Fibroblast of skin of right quadriceps (primary cell): Measurements from ENCODE around the gene CMTM4.
"Not testable (repeated sequence)": the region's sequence is repeated elsewhere in the genome, so short reads cannot be mapped to it uniquely, and the experiment has no call there.

Experiments used
- DNase-seq: peaks from one replicate; pipeline ENCODE4 v3.0.0-alpha.2; 2013

The CMTM4 gene

DNA sequence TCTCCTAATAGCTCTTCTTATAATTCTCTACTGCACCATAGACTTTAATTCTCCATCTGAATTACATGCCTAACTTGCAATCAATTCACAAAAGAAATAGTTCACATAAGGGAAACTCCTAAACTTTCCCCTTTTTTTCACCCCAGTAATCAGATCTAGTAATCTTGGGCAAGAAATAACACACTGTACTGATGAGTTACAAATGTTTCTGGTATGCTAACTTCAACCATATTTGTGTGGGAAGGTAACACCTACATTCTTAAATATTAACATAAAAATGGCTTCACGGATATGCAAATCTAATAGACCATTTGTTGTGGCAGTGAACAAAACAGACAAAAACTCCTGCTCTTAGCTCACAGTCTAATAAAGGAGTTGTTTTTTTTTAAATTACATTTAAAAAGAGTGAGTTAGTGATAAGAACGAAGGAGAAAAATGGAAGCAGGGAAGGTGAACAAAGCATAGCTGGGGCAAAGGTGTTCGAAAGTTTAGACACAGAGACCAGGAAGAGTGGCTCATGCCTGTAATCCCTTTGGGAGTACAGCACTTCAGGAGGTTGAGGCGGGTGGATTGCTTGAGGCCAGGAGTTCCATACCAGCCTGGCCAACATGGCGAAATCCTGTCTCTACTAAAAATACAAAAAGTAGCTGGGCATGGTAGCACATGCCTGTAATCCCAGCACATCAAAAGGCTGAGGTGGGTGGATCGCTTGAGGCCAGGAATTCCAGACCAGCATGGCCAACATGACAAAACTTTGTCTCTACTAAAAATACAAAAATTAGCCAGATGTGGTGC, 57.3 kb downstream of the CMTM4 start:
- peak; percentile 30 for DNase-seq

GRCh38 chr16:66637806-66638205, 58.7 kb downstream of the CMTM4 start:
- no peak for DNase-seq

DNA sequence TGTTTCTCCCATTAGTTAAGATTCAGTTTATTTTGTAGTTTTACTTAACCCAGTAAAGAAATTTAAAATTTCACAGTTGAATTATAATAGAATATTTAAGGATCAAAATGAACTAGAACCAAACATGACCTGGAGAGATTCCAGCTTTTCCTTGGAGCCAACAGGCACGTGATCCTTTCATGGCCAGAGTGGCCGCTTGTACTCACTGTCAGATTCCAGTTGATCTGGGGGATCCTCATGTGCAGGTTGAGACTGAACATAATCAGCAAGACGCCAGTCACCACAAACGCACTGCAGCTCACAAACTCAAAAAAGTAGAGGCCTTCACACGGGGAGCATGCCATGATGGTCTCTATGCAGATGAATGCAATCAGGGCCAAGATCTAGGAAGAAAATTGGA, 60.3 kb downstream of the CMTM4 start:
- DNase-seq: no peak

- DNase-seq: no peak
These were observed 61.1 kb downstream of the CMTM4 start for GRCh38 chr16:66635406-66635805.

GRCh38 chr16:66634527-66635196, 61.9 kb downstream of the CMTM4 start:
- DNase-seq: no peak

GRCh38 chr16:66631558-66631957, 65.0 kb downstream of the CMTM4 start:
- not testable (repeated sequence) for DNase-seq

- not testable (repeated sequence) for DNase-seq
These were observed 65.8 kb downstream of the CMTM4 start for GRCh38 chr16:66630561-66631260.

DNA sequence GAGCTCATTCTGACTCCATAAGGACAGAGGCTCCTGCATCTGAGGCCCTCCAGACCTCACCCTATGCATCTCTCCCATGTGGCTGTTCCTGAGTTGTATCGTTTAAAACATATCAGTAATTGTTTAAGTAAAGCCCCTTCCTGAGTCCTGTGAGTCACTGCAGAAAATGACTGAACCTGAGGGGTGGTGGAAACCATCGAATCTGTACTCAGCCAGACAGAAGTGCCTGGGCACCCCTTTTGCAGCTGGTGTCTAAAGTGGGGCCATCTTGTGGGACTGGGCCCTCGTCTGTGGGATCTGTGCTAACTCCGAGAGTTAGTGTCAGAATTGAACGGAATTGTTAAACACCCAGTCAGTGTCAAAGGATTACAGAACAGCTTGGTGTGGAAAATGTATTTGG, 66.7 kb downstream of the CMTM4 start:
- no peak for DNase-seq

GRCh38 chr16:66627611-66628378, 68.7 kb downstream of the CMTM4 start:
- DNase-seq: not testable (repeated sequence)

DNA sequence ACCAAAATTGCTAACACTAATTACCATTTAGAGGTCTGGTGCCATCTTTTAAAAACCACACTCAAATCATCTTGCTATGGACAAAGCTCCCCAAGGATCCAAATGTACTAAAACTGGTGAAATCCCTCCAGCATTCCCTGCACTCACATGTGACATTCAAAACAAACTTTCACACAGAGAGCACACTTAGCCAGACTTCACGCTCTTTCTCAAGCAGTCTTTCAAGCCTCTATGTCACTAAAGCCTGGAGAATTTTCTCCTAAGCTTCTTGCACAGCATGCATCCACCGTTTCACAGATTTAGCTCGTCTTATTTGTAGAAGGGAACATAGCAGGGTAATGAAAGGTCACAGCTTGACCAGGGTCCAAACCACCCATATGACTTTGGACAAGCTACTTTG, 72.8 kb downstream of the CMTM4 start:
- no peak for DNase-seq

DNA sequence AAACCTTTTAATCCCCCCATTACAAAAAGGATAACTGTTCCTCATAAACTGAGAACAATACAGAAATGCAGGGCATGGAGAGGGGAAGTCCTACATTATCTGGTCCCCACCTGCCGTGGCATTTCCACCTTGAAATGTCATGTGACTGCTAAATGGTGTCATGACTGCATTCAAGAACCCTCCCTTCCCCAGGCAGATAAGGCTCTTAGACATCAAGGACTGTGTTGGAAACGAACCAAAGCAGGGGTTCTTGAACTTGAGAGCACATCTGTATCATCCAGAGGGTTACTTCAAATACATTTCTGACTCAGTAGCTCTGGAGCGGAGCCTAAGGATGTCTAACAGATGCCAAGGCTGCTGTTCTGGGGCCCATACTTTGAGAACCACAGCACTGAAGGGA, 73.7 kb downstream of the CMTM4 start:
- no peak for DNase-seq

DNA sequence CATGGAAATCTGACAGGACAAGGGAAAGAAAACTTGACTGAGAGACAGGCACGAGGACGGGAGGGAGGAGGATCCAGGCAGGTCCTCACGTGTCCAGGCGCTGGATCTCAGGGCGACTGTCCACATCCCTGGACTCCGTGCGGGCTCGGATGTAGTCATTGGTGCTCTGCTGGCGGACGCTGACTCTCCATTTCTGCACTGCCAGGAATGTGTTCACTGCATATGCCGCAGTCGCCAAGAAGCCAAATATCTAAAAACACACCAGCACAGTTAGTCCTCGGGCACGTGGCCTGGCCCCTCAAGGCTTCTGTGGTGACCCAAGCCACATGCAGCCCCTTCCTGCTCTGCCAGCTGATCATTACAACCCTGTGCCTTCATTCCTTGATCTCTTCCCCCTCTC, 74.6 kb downstream of the CMTM4 start:
- no peak for DNase-seq

DNA sequence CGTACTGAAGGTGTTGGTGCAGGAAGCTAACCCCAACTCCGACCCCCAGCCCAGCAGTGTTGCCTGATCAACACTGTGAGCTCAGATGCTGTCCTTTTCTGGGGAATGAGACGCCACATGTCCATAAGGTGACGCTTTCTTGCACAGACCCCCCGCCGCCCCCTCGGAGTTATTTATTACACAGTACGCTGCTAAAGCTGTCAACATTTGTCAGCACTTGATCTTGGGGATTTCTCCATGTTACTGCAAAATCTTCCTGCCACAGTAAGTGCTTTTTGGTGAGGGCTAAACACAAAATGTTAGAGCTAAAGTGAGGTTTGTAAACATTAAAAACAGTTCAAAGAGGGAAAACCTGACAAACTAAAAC, 76.1 kb downstream of the CMTM4 start:
- DNase-seq: peak; percentile 13

- DNase-seq: peak; percentile 92
These were observed 76.8 kb downstream of the CMTM4 start for GRCh38 chr16:66619534-66620428.

- peak; percentile 95 for DNase-seq
These were observed 77.8 kb downstream of the CMTM4 start for GRCh38 chr16:66618588-66619375.

DNA sequence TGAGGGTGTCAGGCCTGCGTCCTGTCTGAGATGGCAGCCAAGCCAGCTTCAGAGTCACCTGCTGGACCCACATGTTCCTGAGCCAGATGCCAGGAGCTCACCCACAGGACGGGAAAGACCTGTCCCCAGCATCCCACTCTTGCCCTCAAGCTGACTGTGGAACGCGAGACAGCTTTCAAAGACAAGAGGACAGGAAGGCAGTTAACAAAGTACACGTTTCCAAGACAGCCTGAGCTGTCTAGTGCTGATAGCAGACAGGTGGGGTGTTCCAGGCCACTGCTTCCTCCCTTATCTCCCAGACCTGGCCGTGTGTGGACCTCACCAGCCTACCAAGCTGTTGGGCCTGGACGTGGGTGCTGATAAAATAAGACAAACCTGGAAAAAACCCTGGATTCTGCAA, 78.8 kb downstream of the CMTM4 start:
- no peak for DNase-seq

DNA sequence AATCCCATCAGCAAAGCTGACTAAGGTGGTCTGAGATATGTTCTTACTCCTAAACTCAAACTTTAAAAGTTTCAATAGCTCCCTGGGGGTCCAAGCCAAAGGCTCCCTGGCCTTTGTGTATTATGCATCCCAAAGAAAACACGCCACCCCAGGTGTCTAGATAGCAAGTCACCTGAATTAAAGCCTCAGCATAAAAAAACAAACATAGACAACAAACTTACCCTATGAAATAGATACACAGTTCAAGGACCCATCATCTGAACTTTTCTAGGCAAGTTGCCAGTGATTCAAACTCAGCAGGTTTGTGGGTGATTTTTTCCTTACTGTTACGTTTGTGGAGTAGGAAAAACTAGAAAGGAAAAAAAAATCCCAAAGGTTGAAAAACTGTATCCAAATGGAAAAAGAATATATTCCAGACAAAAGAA, 79.5 kb downstream of the CMTM4 start:
- no peak for DNase-seq

GRCh38 chr16:66616592-66616991, 80.0 kb downstream of the CMTM4 start:
- no peak for DNase-seq

GRCh38 chr16:66616169-66616568, 80.4 kb downstream of the CMTM4 start:
- no peak for DNase-seq

DNA sequence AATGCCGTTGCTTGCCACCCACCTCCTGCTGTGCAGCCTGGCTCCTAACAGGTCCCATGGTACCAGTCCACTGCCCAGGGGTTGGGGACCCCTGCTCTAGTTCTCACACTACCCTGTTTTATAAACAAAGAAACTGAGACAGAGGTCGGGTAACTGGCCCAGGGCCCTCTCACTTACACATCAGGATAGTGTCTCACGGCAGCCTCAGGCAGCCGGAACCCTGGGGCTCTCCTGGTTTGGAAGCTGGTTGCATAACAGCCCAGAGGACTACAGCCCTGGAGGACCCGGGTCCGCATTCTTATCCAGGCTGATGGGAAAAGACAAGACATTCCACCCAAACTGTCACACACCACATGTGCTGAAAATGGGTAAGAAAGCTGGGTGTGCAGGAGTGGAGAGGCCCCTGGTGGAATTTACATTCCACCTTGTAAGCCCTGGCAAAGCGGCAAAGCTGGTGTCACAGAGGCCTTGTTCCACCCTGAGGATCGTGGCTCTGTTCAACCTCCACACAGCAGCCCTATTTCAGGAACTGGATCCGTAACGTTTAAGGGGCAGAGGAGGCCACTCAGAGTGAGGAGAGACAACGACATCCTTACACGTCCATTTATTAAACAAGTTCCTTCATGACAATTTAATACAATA, 82.3 kb downstream of the CMTM4 start:
- DNase-seq: no peak

GRCh38 chr16:66612422-66612821, 84.1 kb downstream of the CMTM4 start:
- no peak for DNase-seq
